NCI-H748 (cell line): ENCODE results near the gene CD34.

Experiments used
- DNase-seq: peaks from one replicate; lab custom pipeline; 2025; ENCODE audit not compliant: unreplicated experiment; lab: John Stamatoyannopoulos, UW

Gene CD34

DNA sequence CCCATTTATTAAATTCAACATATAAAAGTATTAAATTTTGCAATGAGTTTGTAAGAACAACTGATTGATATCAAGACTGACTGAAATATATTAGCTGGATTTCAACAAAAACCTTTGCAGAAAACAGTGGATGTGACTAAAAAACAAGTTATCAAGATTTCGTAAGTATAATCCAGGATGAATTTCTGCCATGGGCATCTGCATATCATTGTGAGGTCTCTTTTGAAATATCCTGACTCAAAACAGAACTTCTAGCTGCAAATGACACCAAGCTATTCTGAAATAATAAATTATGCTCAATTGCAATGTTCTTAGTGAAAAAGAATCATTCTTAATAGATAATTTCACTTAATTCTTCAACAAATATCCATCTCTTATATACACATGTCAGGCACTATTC lies 52.6 kb downstream of the CD34 start:
- no peak for DNase-seq

DNA sequence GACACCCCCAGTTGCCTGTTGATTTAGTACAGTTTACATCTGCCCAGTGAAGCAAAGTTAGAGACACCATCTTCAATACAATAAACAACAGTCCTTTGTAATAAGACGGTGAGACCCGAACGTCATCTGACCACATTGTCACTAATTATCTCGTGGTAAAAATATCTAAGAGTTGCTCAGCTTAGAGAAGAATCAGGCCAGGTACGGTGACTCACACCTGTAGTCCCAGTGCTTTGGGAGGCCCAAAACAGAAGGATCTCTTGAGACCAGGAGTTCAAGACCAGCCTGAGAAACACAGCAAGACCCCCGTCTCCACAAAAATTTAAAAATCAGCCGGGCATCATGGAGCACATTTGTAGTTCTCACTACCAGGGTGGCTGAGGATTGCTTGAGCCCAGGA lies 53.5 kb downstream of the CD34 start:
- no peak for DNase-seq

DNA sequence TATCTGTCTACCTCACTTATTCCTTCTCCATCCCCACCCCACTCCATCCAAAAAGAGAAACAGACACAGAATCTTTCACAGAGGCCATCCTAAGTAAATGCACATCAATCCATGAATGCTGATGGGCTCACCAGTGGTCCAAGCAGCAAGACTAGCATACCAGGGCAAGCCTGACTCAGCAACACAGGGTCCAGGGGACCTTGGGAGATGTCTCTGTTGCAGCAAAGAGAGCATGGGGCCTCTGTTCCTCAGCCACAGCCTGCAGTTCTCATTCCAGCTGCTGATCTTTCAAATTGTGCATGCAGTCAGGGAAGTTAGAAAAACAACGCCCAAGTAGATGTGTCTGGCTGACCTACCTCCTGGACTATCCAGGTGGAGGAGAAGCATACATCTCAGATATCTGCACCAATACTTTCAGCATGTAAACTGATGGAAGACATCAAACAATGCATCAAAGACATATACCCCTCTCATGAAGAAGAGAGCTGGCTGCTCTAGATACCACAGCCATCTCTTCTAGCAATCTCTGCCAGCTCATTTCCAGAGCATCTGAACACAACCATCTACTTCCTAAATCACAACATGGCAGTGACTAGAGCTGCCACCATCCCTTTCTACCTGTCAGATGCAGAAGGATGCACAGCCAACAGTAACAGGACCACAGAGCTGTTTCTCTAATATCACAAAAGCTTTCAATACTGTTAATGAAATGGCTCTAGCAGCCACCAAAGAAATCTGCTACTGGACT lies 54.5 kb downstream of the CD34 start:
- no peak for DNase-seq

DNA sequence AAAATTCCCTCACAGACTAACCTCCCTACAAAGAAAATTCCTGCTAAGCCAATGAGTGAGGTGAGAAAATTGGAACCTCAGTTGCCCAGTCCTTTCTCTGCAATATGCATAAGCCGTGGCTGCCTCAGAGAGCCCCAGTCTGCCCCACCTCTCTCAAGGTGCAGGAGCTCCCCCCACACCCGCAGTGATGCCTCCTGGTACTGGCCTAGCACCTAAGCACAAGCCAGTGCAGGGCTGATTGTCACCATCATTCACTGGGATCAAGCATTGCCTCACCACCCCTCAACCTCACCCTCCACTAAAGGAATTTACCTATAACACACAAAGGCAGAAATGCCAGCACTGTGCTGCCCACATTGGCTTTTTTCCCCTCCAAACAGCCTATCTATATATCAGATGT lies 56.9 kb downstream of the CD34 start:
- no peak for DNase-seq

DNA sequence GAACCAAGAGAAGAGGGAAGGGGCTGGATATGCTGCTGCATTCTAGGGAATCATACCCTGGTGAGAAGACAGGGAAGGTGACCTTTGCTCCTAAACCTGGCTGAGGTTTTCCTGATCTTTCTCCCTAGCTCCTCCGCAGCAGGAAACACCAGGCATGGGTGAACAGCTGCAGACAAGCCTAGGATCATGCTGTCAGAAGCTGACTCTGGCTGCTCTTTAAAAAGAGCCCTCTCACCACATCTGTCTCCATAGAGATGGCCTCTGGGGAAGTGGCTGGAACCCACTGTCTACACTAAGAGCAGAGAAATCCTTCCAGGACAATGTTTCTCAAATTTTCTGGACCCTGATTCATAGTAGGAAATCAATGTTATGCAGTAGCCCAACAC lies 57.6 kb downstream of the CD34 start:
- no peak for DNase-seq

DNA sequence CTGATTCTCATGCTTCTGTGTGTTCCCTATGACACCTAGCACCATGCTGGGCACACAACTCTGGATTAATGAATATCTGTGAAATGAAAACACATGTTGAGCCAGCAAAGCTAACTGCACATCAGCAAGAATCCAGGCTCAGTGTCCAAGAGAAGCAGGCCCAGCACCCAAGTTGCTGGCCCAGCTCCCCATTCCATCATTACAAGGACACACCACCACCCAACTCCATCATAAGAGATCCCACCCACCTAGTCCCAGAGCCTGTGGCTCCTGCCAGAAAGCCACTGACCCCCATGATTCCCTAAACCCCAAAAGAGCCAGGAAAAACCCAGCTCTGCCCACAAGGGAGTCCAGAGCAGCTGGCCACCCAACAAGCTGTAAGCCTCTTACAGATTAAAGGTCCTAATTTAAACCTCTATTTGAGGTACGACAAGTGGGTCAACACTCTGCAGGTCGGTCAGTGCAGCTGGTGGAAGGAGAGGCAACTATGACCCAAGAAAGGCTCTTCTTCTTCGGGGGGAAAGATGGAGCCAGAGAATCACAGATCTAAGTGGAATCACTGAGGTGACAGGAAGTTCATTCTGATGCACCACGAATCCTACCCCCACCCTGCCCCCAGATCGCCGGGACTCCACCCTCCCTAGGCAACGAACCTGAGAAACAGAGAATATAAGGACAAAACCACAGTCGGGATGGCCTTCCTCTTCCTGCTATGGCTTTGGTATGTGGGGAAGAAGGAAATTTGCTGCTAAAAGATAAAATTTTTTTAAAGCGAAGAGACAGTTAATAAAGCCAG lies 58.2 kb downstream of the CD34 start:
- no peak for DNase-seq

DNA sequence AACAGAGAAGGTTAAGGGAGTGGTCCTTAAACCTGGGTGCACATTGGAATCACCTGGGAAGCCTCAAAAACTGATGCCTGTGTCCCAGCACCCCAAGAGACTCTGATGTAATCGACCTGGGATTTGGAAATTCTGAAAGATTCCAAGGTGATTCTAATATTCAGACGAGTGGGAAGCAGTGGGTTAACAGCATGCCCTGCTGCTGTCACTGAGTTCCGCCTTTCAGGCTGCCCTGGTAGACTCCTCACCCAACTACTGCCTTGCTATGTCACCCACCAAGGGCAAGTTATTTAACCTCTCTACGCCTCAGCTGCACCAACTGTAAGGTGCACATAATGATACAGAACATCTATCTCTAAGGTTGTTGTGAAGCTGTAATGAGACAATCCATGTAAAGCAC lies 59.2 kb downstream of the CD34 start:
- DNase-seq: no peak

DNA sequence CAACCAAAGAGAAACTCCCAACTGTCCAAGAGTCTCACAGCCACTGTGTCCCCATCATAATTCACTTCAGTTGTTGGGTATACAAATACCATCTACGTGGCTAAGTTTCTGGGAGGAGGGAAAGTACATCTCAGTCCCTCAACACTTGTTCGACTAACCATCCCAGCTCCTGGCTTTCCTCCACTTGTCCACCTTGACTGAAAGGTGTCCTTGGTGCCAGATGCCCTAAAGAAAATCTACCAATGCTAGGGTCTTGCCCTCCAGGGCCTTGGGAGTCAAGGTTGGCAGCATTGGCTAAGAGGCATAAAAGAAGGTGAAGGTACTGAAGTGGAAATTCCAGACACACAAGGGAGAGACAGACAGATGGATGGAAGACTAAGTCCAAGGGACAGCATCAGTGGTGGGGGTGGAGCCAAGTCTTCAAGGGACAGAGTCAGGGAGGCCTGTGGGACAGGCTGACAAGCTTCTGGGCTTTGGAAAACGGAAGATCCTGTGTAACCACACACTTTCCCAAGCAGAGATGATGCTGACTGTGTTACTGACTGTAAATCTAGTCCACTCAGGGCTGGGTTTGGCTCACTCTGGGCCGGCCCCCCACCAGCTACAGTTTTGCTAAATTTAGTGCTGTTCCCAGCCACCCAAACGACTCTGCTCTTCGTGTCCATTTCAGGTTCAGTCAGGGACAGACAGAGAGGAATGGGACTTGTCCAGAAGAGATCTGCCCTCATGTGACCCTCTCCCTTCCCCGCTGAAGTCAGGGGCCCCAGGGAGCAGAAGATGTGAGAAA lies 60.1 kb downstream of the CD34 start:
- no peak for DNase-seq

DNA sequence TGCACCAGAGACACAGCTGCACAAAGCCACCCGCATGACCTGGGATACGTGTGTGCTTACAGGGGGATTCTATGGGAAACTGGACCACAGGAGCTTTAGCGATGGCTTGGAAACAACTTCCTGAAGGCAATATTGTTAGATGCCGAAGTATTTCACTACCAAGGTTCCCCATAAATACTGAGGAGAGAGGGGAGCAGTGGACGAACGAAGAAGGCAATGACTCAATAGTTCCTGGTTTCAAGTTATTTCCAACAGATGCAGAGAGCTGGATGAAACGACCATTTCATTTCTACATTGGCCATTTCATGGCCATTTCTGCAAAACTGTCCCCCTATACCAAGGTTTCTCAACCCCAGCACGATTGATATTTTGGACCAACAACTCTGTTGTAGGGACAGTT lies 61.3 kb downstream of the CD34 start:
- no peak for DNase-seq

DNA sequence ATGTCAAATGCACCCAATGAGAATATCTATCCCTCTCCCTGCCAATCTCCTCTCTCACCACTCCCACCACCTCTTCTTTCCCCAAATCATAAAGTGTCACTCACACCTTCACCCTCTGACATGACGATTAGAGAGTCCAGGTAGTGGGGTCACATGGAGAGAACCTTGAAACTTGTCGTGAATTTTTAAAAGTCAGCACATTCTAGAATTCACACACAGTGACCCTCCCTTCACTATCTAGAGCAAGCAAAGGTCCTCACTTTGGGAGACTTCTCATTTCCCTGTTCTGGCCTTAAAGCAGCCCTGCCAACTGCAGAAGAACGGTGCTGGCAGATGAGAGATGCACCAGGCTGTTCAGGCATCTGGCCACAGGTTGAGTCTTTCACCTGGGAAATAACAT lies 61.9 kb downstream of the CD34 start:
- no peak for DNase-seq

DNA sequence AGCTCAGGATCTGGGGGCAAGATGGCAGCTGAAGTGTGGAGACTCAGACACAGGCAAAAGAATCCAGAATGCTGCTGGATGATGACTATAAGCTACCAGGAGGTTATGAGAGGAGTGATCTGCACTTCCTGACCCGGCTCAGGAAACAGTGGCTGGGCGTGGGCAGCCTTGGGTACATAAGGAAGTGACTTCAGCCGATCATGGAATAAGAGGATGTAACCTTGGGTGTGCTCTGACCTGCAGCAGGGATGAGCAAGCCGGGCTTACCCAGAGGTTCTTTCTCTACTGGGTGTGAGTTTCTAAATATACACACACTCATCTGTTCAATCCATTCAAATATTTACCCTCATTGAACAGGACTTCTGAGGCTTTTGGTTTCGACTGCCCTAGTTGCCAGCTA lies 62.7 kb downstream of the CD34 start:
- peak; percentile 13 for DNase-seq

DNA sequence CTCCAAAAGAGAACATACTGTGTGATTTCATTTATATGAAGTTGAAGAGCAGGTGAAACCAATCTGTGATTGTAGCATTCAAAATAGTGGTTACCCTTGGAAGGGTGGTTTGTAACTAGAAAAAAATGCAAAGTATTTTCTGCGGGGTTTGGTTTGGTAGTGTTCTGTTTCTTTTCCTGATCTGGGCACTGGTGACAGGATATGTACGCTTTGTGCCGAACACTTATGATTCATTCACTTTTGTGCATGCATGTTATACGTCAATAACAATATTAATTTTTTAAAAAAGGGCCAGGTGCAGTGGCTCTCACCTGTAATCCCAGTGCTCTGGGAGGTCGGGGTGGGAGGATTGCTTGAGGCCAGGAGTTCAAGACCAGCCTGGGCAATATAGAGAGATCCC lies 63.8 kb downstream of the CD34 start:
- DNase-seq: no peak

DNA sequence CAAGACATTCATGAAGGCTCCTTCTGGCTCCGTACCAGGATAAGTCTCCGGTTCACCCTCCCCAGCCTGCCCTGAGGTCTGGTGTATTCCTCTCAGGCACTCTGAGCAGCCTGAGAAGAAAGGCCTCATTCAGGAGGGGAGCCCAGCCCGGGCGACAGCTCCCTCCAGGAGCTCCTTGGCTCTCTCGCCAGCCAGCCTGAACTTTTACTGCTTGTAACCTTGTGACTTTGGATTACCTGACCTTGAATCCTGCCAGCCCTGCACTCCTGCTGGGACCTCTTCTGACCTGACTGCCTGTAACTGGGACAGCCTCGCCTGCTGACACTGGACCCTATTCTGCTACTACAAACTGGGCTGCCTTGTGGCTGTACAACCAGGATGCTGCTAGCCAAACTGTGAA lies 65.8 kb downstream of the CD34 start:
- no peak for DNase-seq

DNA sequence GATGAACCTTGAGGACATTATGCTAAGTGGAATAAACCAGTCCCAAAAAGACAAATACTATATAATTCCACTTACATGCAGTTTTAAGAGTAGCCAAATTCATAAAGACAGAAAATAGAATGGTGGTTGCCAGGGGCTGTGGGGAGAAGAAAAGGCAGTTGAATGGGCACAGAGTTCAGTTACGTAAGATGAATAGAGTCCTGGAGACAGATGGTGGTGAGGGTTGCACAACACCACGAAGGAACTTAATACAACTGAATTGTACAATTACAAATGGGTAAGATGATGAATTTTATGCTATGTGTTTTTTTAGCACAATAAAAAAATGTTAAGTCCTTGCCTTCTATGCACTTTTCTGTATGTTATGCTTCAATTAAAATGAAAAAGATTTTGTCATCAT lies 66.6 kb downstream of the CD34 start:
- DNase-seq: no peak

DNA sequence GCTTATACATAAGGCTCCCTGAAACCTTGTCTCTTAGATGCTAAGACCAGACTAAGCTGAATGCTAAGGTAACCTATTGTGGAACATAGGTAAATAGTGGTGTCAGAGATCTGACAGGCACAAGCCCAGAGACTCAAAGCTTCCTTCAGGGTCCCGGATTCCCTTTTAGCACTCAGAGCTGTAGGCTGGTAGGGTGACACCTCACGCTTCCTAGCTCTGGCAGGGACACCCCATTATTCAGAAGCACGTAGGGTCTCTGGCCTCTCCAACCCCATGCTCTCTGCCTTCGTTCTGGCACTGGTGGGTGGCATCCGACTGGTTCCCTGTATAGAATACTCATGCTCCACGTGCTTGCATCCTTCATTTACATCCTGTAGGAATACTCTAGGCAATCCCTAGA lies 68.4 kb downstream of the CD34 start:
- DNase-seq: no peak

DNA sequence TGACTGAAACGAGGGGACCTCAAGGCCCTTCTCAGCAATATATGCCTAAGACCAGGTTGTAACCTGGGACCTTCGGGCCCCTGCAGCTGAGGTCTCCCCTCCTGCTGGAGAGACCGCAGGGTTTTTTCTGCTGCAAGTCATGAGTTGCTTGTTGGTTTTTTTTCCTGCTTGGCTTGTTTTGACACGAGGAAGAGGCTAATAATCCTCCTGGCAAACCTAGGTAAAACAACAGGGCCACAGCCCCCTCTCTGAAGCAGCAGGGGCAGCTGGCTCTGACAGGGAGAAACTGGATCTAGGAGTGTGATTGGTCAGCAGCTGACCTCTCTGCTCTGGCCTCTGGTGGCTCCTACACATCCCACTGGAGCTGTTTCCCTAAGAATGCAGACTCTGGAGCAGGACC lies 69.0 kb downstream of the CD34 start:
- no peak for DNase-seq

DNA sequence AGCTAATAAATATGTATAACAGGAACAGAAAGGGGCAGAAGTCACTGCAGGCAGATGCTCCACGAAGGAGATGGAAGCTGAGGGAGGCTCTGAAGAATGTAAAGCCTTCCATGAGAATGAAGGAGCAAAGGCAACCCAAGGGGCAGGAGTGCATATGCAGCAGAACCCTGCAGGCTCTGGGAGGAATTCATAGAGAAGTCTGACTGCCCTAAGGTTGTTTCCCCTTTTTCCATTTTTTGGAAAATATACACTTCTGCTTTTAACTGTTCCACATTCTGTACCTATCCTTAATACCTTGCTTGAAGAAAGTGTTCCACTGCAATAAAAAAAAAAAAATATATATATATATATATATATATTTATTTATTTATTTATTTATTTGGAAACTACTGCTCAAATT lies 69.6 kb downstream of the CD34 start:
- DNase-seq: no peak

DNA sequence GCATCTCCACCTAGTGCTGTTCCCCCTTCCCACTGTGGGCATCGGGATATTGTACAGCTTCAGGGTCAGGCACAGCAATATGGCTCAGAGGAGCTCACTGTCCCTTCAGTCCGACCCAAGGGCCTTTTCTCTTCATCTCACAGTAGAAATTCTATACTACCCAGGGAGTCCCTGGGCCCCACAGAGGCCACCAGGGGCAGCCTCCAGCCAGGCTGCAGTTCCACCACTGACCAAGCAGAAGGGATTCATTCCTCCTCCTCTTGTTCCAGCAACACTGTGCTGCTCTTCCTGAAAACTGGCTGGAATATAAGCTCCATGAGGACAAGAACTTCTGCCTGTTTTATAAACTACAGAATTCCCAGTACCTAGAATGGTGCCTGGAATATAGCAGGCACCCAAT lies 70.5 kb downstream of the CD34 start:
- DNase-seq: no peak

DNA sequence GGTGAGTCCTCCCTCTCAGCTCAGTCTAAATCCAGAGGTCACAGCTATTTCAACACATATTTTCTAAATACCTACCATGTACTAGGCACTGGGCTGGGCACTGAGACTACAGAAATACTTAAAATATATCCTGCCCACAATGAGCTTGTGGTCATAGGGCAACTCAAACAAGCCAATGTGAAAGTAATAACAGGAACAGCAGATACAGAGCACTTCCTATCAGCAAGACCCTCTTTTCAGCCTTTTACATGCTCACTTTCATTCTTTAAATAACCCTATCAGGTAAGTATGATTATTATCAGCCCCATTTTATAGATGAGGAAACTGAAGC lies 71.9 kb downstream of the CD34 start:
- no peak for DNase-seq

DNA sequence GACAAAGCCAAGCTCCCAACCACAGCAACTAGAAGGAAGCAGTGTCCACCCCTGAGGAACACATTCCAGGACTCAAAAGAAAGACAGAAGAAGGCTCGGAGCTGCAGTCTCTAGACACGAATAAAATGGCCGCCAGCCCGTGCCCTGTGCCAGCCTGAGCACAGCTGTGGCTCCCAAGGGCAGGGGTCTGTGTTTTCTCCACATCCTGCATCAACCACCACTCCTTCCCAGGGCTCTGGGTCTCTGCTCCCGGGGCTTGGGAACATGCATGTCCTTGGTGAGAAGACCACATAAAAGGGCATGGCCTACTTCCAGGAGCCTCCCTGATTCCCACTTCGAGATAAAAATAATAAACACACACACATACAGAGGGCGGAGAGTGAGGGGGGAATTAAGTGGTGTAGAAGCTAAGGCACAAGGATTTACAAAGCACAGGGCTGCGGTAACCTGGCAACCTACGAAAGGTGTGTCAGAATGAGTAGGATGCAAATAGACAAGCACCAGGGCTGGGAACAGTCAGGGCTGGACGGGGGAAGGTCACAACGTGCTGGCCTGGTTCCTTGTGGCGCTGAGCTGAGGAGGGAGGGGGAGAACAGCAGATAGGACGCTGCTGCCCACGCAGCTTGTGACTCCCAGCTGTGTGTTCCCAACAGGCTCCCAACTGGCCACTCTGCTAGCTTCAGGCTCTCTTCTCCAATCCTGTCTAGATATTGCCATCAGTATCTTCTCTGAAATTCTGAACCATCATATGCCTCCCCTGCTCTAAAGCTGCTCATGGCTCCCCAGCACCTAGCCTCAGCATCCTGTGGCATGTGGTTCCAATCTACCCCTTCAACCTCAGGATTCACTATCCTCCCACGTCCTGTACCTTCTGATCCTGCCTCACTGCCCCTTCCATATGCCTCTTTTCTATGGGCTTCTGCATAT lies 72.5 kb downstream of the CD34 start:
- DNase-seq: peak; percentile 10

DNA sequence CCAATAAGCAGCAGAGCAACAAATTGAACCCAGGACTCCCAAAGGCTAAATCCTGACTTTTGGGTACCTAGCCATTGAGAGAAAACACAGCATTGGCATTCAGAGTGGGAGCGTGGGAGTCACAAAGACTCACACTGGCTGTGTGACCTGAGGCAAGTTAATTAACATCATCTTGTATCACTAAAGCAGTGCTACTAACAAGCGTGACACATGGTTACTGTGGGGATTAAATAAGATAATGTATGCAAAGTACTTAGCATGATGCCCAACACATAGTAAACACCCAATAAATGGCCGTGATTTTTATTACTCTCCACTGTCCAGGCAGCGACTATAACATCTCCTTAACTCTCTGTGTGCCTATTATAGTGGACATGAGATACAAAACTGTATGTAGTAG lies 73.3 kb downstream of the CD34 start:
- no peak for DNase-seq
